ENCODE data around the gene ABCC1.

- TF ChIP-seq CTCF (IDR thresholded peaks at IDR 0.05; ENCODE audit: low read length), result no peak
- TF ChIP-seq EZH2 (IDR thresholded peaks at IDR 0.05; ENCODE audit: borderline replicate concordance, low read length), result no peak
Measured at GRCh38 chr16:15972046-15972868, 22.8 kb downstream of the ABCC1 start.
